Activated naive CD4-positive, alpha-beta T cell treated with anti-CD3 and anti-CD28 coated beads for 36 hours (primary cell): ENCODE results near the gene LEUTX. TPM values are rescaled to one million over a fixed set of nuclear protein-coding genes. Genes with fewer than 3 reads are reported as not detected.
"Not testable (repeated sequence)": the region's sequence is repeated elsewhere in the genome, so short reads cannot be mapped to it uniquely, and the experiment has no call there.

Experiments
- CTCF ChIA-PET: fragments of 350-600 bp; sonication (Branson Sonifier 250); formaldehyde crosslinking; loops from one replicate; lab custom pipeline; 2021; ENCODE audit warnings: antibody characterized with exemption; lab: Charles Lee
- DNase-seq: peaks from one replicate; pipeline ENCODE4 v3.0.0-alpha.2; 2020
- H3K27ac Mint-ChIP-seq: one replicate; pipeline ENCODE4 v1.8.0; 2021; ENCODE audit warnings: mild to moderate bottlenecking, mixed read lengths
- H3K27me3 Mint-ChIP-seq: one replicate; pipeline ENCODE4 v1.8.0; 2021; ENCODE audit warnings: low read depth, mixed read lengths
- H3K36me3 Mint-ChIP-seq: one replicate; pipeline ENCODE4 v1.8.0; 2021; ENCODE audit warnings: low read depth, mixed read lengths
- H3K4me1 Mint-ChIP-seq: one replicate; pipeline ENCODE4 v1.8.0; 2021; ENCODE audit warnings: low read depth, mixed read lengths
- H3K4me3 Mint-ChIP-seq: one replicate; pipeline ENCODE4 v1.8.0; 2021; ENCODE audit warnings: mild to moderate bottlenecking, moderate library complexity, mixed read lengths
- H3K9me3 Mint-ChIP-seq: one replicate; pipeline ENCODE4 v1.8.0; 2021; ENCODE audit warnings: mixed read lengths
- intact Hi-C: fragments of 100-400 bp; cut with micrococcal nuclease; formaldehyde crosslinking; loops from one replicate; pipeline ENCODE4 v1.15.1; 2023
- total RNA-seq, 2 experiments: library from RNA; stranded (reverse); gene quantifications; one replicate each; pipeline ENCODE4 v1.2.3, GENCODE V29; 2021

LEUTX gene
- total RNA-seq, 2 experiments from 2014 or later = not detected

- DNase-seq = no peak
- Mint-ChIP-seq H3K27ac (no peak overlapping the region), H3K4me3 (no peak overlapping the region), H3K27me3 (no peaks in the 10 kb centered on the region), H3K4me1 (no peaks in the 10 kb centered on the region), H3K9me3 (no peaks in the 10 kb centered on the region), H3K36me3 (no peaks in the 10 kb centered on the region)
- CTCF ChIA-PET = no interaction called here
- intact Hi-C loops = no loop called here
Measured at GRCh38 chr19:39749981-39750380, 28.7 kb upstream of the LEUTX start.

GRCh38 chr19:39752390-39752789 lies 26.3 kb upstream of the LEUTX start:
- Mint-ChIP-seq H3K4me3 (no peak overlapping the region), H3K9me3 (no peaks in the 10 kb centered on the region), H3K4me1 (no peaks in the 10 kb centered on the region), H3K36me3 (no peaks in the 10 kb centered on the region), H3K27ac (no peak overlapping the region), H3K27me3 (peaks cover 4% of the 10 kb centered on the region)
- CTCF ChIA-PET = no interaction called here
- DNase-seq = no peak
- intact Hi-C loops = no loop called here

- intact Hi-C loops = no loop called here
Measured at GRCh38 chr19:39752795-39753194, 25.9 kb upstream of the LEUTX start.

GRCh38 chr19:39754544-39754943 lies 24.1 kb upstream of the LEUTX start:
- H3K36me3 Mint-ChIP-seq = no peaks in the 10 kb centered on the region
- no peaks in the 10 kb centered on the region for H3K4me1 Mint-ChIP-seq
- H3K4me3 Mint-ChIP-seq = no peak overlapping the region
- peaks cover 9% of the 10 kb centered on the region for H3K27me3 Mint-ChIP-seq
- intact Hi-C loops = no loop called here
- H3K27ac Mint-ChIP-seq = no peak overlapping the region
- CTCF ChIA-PET = no interaction called here
- DNase-seq = no peak
- no peaks in the 10 kb centered on the region for H3K9me3 Mint-ChIP-seq

More at GRCh38 chr19:39752795-39753194, 25.9 kb upstream of the LEUTX start:
- Mint-ChIP-seq H3K27me3 (peaks cover 4% of the 10 kb centered on the region), H3K4me1 (no peaks in the 10 kb centered on the region), H3K36me3 (no peaks in the 10 kb centered on the region), H3K9me3 (no peaks in the 10 kb centered on the region), H3K4me3 (no peak overlapping the region), H3K27ac (no peak overlapping the region)
- CTCF ChIA-PET = no interaction called here
- DNase-seq = no peak

GRCh38 chr19:39754971-39755370 lies 23.7 kb upstream of the LEUTX start:
- CTCF ChIA-PET = interaction anchor here (1.0 to 1.4 kb wide), 2 partner anchors 9 to 13 kb away, joined by 3 to 8 read pairs; no protein-coding TSS in a partner anchor
- DNase-seq = no peak
- peaks cover 9% of the 10 kb centered on the region for H3K27me3 Mint-ChIP-seq
- H3K36me3 Mint-ChIP-seq = no peaks in the 10 kb centered on the region
- H3K9me3 Mint-ChIP-seq = no peaks in the 10 kb centered on the region
- H3K4me3 Mint-ChIP-seq = no peak overlapping the region
- intact Hi-C loops = no loop called here
- no peaks in the 10 kb centered on the region for H3K4me1 Mint-ChIP-seq
- H3K27ac Mint-ChIP-seq = no peak overlapping the region

- intact Hi-C loops = no loop called here
- no peak for DNase-seq
- Mint-ChIP-seq H3K27me3 (peaks cover 9% of the 10 kb centered on the region), H3K9me3 (no peaks in the 10 kb centered on the region), H3K4me3 (no peak overlapping the region), H3K36me3 (no peaks in the 10 kb centered on the region), H3K4me1 (no peaks in the 10 kb centered on the region), H3K27ac (no peak overlapping the region)
- CTCF ChIA-PET = interaction anchor here (1.0 kb wide), 1 partner anchor 10 kb away, joined by 3 read pairs; no protein-coding TSS in a partner anchor
Measured at GRCh38 chr19:39759457-39760184, 19.0 kb upstream of the LEUTX start.

GRCh38 chr19:39761851-39762250 lies 16.8 kb upstream of the LEUTX start:
- CTCF ChIA-PET, H3K36me3 Mint-ChIP-seq, H3K27me3 Mint-ChIP-seq, DNase-seq, H3K4me3 Mint-ChIP-seq, intact Hi-C loops, H3K4me1 Mint-ChIP-seq, H3K9me3 Mint-ChIP-seq, H3K27ac Mint-ChIP-seq: not testable (repeated sequence)

GRCh38 chr19:39765091-39766076 lies 13.3 kb upstream of the LEUTX start:
- no peaks in the 10 kb centered on the region for H3K9me3 Mint-ChIP-seq
- intact Hi-C loops = loop anchor here (1.0 kb wide), 2 partner anchors 89 to 214 kb away; no protein-coding TSS in a partner anchor
- CTCF ChIA-PET = interaction anchor here (0.7 to 4.6 kb wide), 11 partner anchors 10 to 358 kb away, joined by 3 to 44 read pairs (median 4); no protein-coding TSS in a partner anchor
- no peak overlapping the region for H3K27ac Mint-ChIP-seq
- H3K36me3 Mint-ChIP-seq = no peaks in the 10 kb centered on the region
- peak; percentile 48 for DNase-seq
- H3K4me3 Mint-ChIP-seq = no peak overlapping the region
- no peaks in the 10 kb centered on the region for H3K27me3 Mint-ChIP-seq
- H3K4me1 Mint-ChIP-seq = no peaks in the 10 kb centered on the region

- intact Hi-C loops = no loop called here
- CTCF ChIA-PET = interaction anchor here (0.6 to 4.6 kb wide), 8 partner anchors 11 to 145 kb away, joined by 3 to 44 read pairs (median 6); no protein-coding TSS in a partner anchor
- H3K4me1 Mint-ChIP-seq = no peaks in the 10 kb centered on the region
- DNase-seq = no peak
- no peak overlapping the region for H3K4me3 Mint-ChIP-seq
- H3K36me3 Mint-ChIP-seq = no peaks in the 10 kb centered on the region
- no peaks in the 10 kb centered on the region for H3K27me3 Mint-ChIP-seq
- H3K27ac Mint-ChIP-seq = no peak overlapping the region
- no peaks in the 10 kb centered on the region for H3K9me3 Mint-ChIP-seq
Measured at GRCh38 chr19:39768334-39768733, 10.3 kb upstream of the LEUTX start.

- Mint-ChIP-seq H3K9me3 (no peaks in the 10 kb centered on the region), H3K4me3 (no peak overlapping the region), H3K27ac (no peak overlapping the region), H3K4me1 (no peaks in the 10 kb centered on the region), H3K27me3 (no peaks in the 10 kb centered on the region), H3K36me3 (no peaks in the 10 kb centered on the region)
- CTCF ChIA-PET = interaction anchor here (0.9 to 4.6 kb wide), 5 partner anchors 11 to 96 kb away, joined by 3 to 44 read pairs (median 8); partner anchors contain the start of gene FBL
- DNase-seq = no peak
- intact Hi-C loops = no loop called here
Measured at GRCh38 chr19:39768786-39769185, 9.9 kb upstream of the LEUTX start.

- Mint-ChIP-seq H3K27ac (no peak overlapping the region), H3K27me3 (peaks cover 1% of the 10 kb centered on the region), H3K9me3 (no peaks in the 10 kb centered on the region), H3K4me1 (no peaks in the 10 kb centered on the region), H3K36me3 (no peaks in the 10 kb centered on the region), H3K4me3 (no peak overlapping the region)
- intact Hi-C loops = no loop called here
- DNase-seq = no peak
- CTCF ChIA-PET = interaction anchor here (1.6 kb wide), 1 partner anchor 11 kb away, joined by 8 read pairs; no protein-coding TSS in a partner anchor
Measured at GRCh38 chr19:39780894-39781293, 2.2 kb downstream of the LEUTX start.

- intact Hi-C loops = no loop called here
- Mint-ChIP-seq H3K27ac (no peak overlapping the region), H3K36me3 (no peaks in the 10 kb centered on the region), H3K27me3 (no peaks in the 10 kb centered on the region), H3K4me3 (no peak overlapping the region), H3K9me3 (peaks cover 11% of the 10 kb centered on the region), H3K4me1 (no peaks in the 10 kb centered on the region)
- CTCF ChIA-PET = interaction anchor here (0.8 kb wide), 1 partner anchor 183 kb away, joined by 3 read pairs; the partner anchor contains the start of gene PSMC4
- DNase-seq = no peak
Measured at GRCh38 chr19:39788244-39788643, 9.6 kb downstream of the LEUTX start.
